ENCODE data around the gene PTGER3.

The PTGER3 gene

DNA sequence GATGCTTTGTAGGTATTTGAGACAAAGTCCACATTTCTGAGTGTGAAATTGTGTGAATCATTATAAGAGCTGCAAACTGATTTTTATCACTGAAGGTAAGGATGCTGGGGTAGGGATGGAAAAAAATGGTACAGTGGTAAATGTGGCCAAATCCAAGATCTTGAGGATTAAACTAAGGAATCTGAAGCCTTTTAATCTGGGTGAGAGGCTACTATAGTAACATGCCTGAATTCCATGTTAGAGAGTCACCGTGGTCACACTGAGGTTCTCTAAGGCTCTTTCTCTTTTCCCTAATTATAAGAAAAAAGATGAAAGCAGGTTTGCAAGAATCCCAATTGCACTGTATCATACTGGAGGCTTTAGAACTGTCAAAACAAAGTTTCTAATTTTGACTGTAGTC, 17.6 kb downstream of the PTGER3 start:
- no peaks in the 10 kb centered on the region for H3K27me3 ChIP-seq (ENCODE audit: low read depth, low read length)
- TF ChIP-seq EZH2phosphoT487 (IDR thresholded peaks at IDR 0.05; ENCODE audit: low read depth), result no peak
- TF ChIP-seq, protein P1, sequence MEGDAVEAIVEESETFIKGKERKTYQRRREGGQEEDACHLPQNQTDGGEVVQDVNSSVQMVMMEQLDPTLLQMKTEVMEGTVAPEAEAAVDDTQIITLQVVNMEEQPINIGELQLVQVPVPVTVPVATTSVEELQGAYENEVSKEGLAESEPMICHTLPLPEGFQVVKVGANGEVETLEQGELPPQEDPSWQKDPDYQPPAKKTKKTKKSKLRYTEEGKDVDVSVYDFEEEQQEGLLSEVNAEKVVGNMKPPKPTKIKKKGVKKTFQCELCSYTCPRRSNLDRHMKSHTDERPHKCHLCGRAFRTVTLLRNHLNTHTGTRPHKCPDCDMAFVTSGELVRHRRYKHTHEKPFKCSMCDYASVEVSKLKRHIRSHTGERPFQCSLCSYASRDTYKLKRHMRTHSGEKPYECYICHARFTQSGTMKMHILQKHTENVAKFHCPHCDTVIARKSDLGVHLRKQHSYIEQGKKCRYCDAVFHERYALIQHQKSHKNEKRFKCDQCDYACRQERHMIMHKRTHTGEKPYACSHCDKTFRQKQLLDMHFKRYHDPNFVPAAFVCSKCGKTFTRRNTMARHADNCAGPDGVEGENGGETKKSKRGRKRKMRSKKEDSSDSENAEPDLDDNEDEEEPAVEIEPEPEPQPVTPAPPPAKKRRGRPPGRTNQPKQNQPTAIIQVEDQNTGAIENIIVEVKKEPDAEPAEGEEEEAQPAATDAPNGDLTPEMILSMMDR (IDR thresholded peaks at IDR 0.05; ENCODE audit: low read depth, low read length), result no peak
- H3K9ac ChIP-seq (ENCODE audit: low read length), result no peak overlapping the region
- H3K4me2 ChIP-seq (ENCODE audit: low read length), result no peak overlapping the region
- peaks cover 9% of the 10 kb centered on the region for H3K4me1 ChIP-seq (ENCODE audit: low read length)
- H3K27ac ChIP-seq (ENCODE audit: low read length), result no peak overlapping the region
- H3K9me3 ChIP-seq (ENCODE audit: insufficient read depth, low read length), result no peaks in the 10 kb centered on the region
- H3K36me3 ChIP-seq (replicated peaks; ENCODE audit: low read depth, low read length), result no peaks in the 10 kb centered on the region
- no peak overlapping the region for H3K4me3 ChIP-seq (ENCODE audit: low read length)
- H3K79me2 ChIP-seq (ENCODE audit: low read length), result no peaks in the 10 kb centered on the region
- H4K20me1 ChIP-seq (ENCODE audit: insufficient read depth, low read length), result no peaks in the 10 kb centered on the region
- no peak overlapping the region for H2AFZ ChIP-seq (ENCODE audit: low read depth, low read length)

DNA sequence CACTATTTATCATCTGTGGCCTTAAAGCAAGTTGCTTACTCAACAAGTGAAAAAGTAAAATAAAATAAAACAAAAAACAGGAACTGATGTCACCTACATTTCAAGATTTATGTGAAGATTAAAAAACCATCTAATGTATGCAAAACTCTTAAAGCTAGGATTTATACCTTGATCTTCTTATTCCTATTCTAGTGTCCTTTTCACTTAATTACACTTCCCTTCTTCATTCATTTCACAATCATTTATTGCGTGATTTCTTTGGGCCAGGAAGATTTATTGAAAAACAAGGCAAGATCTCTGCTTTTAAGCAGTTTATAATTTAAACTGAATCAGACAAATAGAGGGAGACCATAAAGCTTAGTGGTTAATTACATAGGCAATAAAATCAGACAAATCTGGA, 18.6 kb downstream of the PTGER3 start:
- Histone ChIP-seq H3K27me3 (ENCODE audit: low read depth, low read length) (no peaks in the 10 kb centered on the region), H3K4me3 (ENCODE audit: low read length) (no peak overlapping the region), H3K9me3 (ENCODE audit: insufficient read depth, low read length) (no peaks in the 10 kb centered on the region), H3K4me2 (ENCODE audit: low read length) (no peak overlapping the region), H3K36me3 (replicated peaks; ENCODE audit: low read depth, low read length) (no peaks in the 10 kb centered on the region), H4K20me1 (ENCODE audit: insufficient read depth, low read length) (no peaks in the 10 kb centered on the region), H3K79me2 (ENCODE audit: low read length) (no peaks in the 10 kb centered on the region), H2AFZ (ENCODE audit: low read depth, low read length) (no peak overlapping the region), H3K9ac (ENCODE audit: low read length) (no peak overlapping the region), H3K27ac (ENCODE audit: low read length) (no peak overlapping the region), H3K4me1 (ENCODE audit: low read length) (peaks cover 9% of the 10 kb centered on the region)
- TF ChIP-seq, protein P1 (IDR thresholded peaks at IDR 0.05; ENCODE audit: low read depth, low read length), result no peak
- no peak for TF ChIP-seq EZH2phosphoT487 (IDR thresholded peaks at IDR 0.05; ENCODE audit: low read depth)

DNA sequence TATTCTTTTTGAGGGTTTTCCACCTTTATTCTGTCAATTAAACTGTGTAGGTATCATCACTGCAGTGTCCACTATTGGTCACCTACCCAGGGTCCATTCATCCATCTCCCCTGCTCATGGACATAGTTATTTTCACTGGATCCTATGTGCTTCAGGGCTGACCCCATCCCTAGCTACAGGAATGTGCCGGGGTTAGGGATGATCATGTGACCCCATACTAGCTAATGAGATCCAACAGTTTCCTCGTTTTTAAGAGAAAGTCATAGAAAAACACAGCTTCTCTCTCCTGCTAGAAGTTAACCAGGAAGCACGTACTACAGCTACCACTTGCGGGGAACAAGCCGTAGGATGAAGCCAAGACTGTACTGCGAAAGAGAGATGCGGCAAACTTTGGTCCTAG, 19.6 kb downstream of the PTGER3 start:
- Histone ChIP-seq H3K4me2 (ENCODE audit: low read length) (no peak overlapping the region), H3K27ac (ENCODE audit: low read length) (no peak overlapping the region), H3K4me1 (ENCODE audit: low read length) (peaks cover 5% of the 10 kb centered on the region), H2AFZ (ENCODE audit: low read depth, low read length) (no peak overlapping the region), H3K36me3 (replicated peaks; ENCODE audit: low read depth, low read length) (no peaks in the 10 kb centered on the region), H3K4me3 (ENCODE audit: low read length) (no peak overlapping the region), H3K79me2 (ENCODE audit: low read length) (no peaks in the 10 kb centered on the region), H3K27me3 (ENCODE audit: low read depth, low read length) (no peaks in the 10 kb centered on the region), H3K9me3 (ENCODE audit: insufficient read depth, low read length) (no peaks in the 10 kb centered on the region), H3K9ac (ENCODE audit: low read length) (no peak overlapping the region), H4K20me1 (ENCODE audit: insufficient read depth, low read length) (no peaks in the 10 kb centered on the region)
- no peak for TF ChIP-seq EZH2phosphoT487 (IDR thresholded peaks at IDR 0.05; ENCODE audit: low read depth)
- TF ChIP-seq, protein P1 (IDR thresholded peaks at IDR 0.05; ENCODE audit: low read depth, low read length), result no peak

DNA sequence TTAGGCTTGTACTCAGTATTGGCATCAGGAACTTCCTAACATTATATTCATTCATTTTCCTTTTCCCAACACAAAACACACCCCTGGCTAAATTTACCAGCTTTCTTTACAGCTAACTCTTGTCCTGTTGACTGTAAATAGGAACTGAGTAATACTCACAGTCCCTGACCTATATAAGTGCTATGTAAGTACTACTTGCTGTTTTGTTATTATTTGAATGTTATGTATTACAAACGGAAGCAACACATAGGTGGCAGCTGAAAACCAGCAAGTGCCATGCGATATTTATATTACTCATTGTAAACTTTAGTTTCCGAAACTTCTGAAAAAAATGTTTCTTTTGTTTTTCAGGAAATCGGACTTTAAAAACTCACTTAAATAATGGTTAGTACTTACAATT, 21.5 kb downstream of the PTGER3 start:
- H3K4me2 ChIP-seq (ENCODE audit: low read length), result no peak overlapping the region
- TF ChIP-seq, protein P1 (IDR thresholded peaks at IDR 0.05; ENCODE audit: low read depth, low read length), result no peak
- no peak overlapping the region for H3K27ac ChIP-seq (ENCODE audit: low read length)
- H2AFZ ChIP-seq (ENCODE audit: low read depth, low read length), result no peak overlapping the region
- no peaks in the 10 kb centered on the region for H3K4me1 ChIP-seq (ENCODE audit: low read length)
- no peaks in the 10 kb centered on the region for H4K20me1 ChIP-seq (ENCODE audit: insufficient read depth, low read length)
- no peaks in the 10 kb centered on the region for H3K9me3 ChIP-seq (ENCODE audit: insufficient read depth, low read length)
- no peaks in the 10 kb centered on the region for H3K79me2 ChIP-seq (ENCODE audit: low read length)
- H3K4me3 ChIP-seq (ENCODE audit: low read length), result no peak overlapping the region
- no peak overlapping the region for H3K9ac ChIP-seq (ENCODE audit: low read length)
- H3K36me3 ChIP-seq (replicated peaks; ENCODE audit: low read depth, low read length), result no peaks in the 10 kb centered on the region
- no peaks in the 10 kb centered on the region for H3K27me3 ChIP-seq (ENCODE audit: low read depth, low read length)
